ENCODE results near the gene FIS1.

Gene FIS1

DNA sequence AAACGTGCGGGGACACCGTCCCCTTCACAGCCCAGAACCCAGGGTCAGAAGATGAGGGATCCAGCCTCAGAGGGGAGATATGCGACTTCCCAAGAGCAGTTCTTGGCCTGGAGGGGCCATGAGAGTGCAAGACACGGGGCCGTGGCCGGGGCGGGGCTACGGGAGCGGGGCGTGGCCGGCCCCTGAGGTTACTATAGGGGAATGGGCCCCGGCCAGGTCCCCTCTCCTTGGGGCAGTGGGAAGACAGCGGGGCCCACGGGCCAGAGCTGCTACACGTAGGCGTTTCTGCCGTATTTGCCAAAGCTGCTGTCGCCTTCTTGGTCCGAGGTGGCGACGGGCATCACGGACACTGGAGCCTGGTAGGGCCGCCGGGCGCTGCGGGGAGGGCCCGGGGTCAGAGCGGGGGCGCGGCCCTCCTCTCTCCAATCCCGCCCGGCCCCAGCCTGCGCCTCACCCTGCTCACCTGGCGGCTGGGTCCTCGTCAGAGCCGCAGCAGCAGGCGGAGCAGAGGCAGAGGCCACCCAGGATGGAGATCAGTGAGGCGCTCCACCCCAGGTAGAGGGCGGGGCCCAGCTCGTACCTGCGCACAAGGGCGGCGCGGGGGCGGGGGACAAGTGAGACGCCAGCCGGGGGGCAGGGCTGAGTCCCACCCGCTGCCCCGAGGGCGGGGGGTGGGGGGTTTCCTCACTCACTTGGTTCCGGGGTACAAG lies 12.6 kb downstream of the FIS1 start:
- DNase-seq, result no peak

DNA sequence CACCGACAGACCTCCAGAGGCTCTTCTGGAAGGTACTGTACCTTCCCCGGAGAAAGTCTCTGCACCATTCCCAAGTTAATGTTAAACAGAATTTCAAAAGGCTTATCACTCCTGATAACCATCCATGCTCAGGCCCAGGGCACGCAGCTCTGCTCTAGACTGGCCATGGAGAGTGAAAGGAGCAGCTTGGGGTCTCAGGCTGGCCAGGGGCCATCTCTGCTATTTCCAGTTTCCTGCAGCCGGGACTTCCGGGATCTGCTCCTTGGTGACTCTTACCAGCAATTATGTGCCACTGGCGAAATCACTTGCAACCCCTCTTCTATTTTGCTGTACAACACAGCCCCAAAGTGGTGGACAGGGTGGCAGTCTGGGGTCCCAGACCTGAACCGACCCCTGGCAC lies 13.2 kb downstream of the FIS1 start:
- DNase-seq, result no peak

GRCh38 chr7:101226721-101227120 lies 18.2 kb downstream of the FIS1 start:
- DNase-seq, result no peak

- no peak for DNase-seq
Measured at GRCh38 chr7:101225650-101226049, 19.2 kb downstream of the FIS1 start.

DNA sequence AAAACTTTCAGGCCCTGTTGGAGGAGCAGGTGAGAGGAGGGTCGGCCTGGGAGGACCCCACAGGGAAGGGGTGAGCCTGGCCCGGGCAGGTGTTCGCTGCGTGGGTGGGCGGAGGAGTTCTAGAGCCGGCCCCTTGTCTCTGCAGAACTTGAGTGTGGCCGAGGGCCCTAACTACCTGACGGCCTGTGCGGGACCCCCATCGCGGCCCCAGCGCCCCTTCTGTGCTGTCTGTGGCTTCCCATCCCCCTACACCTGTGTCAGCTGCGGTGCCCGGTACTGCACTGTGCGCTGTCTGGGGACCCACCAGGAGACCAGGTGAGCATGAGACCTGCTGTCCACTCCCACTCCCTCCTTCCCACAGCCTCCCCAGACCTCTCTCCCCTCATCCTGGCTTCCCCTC lies 21.4 kb downstream of the FIS1 start:
- no peak for DNase-seq

GRCh38 chr7:101222275-101222830 lies 22.5 kb downstream of the FIS1 start:
- no peak for DNase-seq

DNA sequence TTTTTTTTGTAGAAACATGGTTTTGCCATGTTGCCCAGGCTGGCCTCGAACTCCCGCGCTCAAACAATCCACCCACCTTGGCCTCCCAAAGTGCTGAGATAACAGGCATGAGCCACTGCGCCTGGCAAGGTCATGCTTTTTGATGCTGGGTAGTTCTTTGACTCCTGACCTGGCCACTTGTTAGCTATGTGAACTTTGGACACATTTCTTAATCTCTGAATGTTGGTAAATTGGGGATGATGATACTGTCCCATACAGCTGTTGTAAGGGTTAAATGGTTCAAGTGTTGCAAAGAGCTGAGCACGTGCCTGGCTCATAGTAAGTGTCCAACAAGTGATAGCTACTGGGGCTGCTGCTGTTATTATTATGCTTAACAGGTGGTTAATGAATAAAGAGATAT lies 24.6 kb downstream of the FIS1 start:
- no peak for DNase-seq

- no peak for DNase-seq
Measured at GRCh38 chr7:101218236-101219125, 26.4 kb downstream of the FIS1 start.

DNA sequence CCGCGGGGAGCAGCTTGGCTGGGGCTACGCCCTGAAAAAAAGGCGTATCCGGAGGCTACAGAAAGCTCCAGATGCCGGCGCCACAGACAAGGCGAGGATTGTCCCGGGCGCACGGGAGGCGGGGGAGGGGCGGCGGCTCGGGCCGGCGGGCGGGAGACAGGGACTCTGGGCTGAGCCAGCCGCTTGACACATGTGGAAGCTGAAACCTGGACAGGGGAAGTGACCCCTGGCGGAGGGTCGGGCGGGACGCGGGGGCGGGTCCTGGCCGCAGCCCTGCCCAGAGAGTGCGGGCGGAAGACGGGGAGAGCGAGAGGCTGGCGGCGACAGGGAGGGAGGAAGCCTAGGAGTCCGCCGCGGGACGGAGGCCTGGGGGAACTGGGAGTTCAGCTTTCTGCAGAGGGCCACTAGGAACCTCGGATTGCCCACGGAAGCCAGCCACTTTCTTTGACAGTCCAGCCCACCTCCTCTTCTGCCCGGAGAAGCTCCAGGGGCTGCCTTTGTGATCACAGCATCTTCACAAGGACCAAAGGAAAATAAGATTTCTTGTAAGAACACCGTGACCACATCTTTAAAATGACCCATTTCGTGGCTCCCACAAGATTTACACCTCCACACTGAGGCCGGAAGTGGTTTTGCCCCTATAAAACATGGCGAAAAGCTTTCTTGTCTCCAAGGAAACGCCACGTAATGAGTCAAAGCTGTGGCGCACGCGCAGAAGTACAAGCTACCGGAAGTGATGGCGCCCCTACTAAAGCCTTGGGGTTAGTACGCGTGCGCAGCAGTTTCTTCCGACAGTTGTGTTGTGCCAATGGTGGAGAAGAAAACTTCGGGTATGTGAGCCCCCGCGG lies 27.3 kb downstream of the FIS1 start, which contains the start of the genes PLOD3 and ZNHIT1:
PLOD3 (minus strand) TSS at position 194 of the 848 bp plus-strand sequence. CDS start 307 bp downstream, outside the sequence.
ZNHIT1 (plus strand) TSS at position 778 of the 848 bp plus-strand sequence; CDS start at position 809, 31 bp downstream.
- peak; percentile 97 for DNase-seq

DNA sequence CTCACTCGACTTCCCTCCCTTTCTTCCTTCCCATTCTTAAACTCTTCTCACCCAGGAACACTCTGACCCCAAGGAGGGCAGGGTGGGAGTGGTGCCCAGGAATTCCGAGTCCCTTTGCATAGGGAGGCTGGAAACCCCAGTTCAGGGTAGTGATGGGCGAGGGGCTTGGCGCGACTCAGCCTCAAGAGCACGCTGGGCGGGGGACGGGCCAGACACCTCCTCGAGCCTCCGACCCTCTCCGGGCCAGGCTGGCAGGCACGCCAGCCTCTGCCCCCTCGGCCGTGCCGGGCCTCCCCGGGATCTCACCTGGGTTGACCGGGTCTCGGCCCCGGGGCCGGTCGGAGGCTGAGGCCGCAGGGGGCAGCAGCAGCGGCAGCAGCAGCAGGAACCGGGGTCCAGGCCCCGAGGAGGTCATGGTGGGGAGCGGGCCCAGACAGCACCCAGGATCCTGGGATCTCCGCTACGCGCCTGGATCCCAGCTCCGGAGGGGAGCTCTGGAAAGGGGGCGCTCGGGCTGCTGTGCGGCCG lies 28.0 kb downstream of the FIS1 start:
- DNase-seq, result no peak

- no peak for DNase-seq
Measured at GRCh38 chr7:101216001-101216859, 28.7 kb downstream of the FIS1 start.

- DNase-seq, result no peak
Measured at GRCh38 chr7:101212014-101212413, 32.9 kb downstream of the FIS1 start.

GRCh38 chr7:101211501-101211900 lies 33.4 kb downstream of the FIS1 start:
- no peak for DNase-seq

DNA sequence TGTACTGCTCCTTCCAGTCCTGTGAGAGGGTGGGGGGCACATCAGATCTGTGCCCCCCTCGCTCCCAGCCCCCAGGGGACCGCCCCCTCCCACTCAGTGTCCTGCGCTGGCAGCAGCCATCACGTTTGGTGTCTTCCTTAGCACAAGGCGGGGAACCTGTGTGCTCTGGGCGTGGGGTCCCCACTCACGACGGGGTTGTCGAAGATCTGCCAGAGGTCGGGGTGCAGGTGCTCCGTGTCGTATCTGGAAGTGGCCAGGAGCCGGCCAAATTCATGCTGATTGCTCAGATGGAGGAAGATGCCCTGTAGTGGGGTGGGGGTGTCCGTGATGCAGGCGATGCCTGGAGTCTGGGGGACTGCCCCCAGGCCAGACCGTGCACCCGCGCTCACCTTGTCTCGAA lies 34.7 kb downstream of the FIS1 start:
- DNase-seq, result no peak

DNA sequence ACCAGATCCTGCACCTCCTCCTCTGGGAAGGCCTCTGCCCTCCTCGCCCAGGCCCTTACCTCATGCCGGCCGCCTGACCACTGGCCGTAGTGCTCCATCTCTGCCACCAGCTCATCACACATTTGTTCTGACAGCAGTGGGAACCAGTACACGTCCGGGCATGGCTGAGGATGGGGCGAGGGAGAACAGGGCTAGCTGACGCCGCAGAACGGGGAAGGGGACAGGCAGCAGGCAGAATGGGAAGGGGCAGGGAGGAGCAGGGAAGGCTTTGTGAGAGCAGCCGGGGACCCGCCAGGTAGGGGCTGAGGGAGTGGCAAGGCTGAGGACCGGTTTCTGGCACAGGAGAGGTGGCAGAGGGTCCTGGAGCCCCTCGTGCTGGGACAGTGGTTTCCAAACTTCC lies 36.1 kb downstream of the FIS1 start:
- no peak for DNase-seq

DNA sequence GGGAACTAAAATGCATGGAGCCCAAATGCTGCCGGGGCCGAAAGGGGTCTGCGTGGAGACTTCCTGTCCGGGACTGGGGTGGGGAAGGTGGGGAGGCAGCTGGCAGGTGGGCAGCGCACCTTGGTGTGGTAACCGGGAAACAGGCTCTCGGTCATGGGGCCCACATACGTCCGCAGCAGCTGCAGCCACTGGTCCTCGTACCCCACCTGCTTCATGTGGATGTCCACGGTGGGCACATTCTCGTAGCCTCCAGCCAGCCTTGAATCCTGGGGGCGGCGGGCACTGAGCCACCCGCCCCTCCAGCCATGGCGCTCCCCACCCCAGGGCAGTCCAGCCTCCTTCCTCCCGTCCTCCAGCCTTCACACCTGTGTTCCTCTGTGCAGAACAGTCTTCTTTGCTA lies 37.4 kb downstream of the FIS1 start:
- no peak for DNase-seq

- no peak for DNase-seq
Measured at GRCh38 chr7:101206665-101207042, 38.2 kb downstream of the FIS1 start.

DNA sequence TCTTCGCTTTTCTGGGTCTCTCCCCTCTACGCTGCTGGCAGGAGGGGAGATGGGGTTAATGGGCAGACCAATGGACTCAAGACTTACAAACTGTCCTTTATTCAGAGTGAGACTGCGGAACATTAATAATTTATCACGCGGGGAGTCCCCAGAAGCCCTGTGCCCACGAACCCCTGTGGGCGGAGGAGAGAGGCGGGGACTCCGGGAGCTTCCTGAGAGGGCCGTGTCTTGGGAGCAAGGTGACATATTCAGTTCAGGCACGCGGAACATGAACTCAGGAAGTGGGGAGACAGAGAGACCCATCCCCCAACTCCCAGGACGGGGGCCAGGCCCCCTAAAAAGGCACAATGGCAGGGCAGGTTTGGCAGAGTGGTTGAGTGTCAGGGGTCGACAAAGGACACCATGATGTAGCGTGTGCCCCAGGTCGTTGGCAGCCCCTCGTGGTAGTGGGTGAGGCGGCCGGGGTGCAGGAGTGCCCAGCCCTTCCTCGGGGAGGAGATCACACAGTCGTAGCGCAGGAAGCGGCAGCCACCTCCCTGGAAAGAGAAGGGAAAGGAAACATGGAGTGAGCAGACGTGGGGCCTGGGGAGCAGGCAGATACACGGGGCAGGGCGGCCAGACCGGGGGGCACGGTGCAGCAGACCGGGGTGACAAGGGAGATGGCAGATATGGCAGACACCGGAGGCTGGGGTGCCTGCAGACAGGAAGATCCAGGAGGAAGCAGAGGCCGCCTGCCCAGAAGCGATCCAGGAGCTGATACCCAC lies 38.8 kb downstream of the FIS1 start:
- no peak for DNase-seq

- peak; percentile 44 for DNase-seq
Measured at GRCh38 chr7:101203740-101204738, 40.8 kb downstream of the FIS1 start.

- DNase-seq, result no peak
Measured at GRCh38 chr7:101202603-101202918, 42.3 kb downstream of the FIS1 start.

Measured in CD4-positive, alpha-beta T cell treated with Interleukin-12 subunit alpha and Interleukin-12 subunit beta, for 1 hour (primary cell).